HepG2 (cell line): Measurements from ENCODE around the gene COBL. TPM values are rescaled to one million over a fixed set of nuclear protein-coding genes. Genes with fewer than 3 reads are reported as not detected.

ENCODE experiments used
- NFIC ChIP-seq: IDR thresholded peaks from 2 replicates; pipeline ENCODE4 v1.6.1; 2012; ENCODE audit warnings: mild to moderate bottlenecking, low read length, inconsistent platforms
- PITX1 ChIP-seq: sonication (generic); formaldehyde crosslinking; IDR thresholded peaks from 2 replicates; pipeline ENCODE4 v1.5.1; 2020; ENCODE audit warnings: mild to moderate bottlenecking, missing genetic modification reagents
- ZNF256 ChIP-seq: sonication (generic); formaldehyde crosslinking; conservative IDR thresholded peaks from 2 replicates; pipeline ENCODE4 v1.4.0; 2020; ENCODE audit warnings: missing genetic modification reagents
- polyA plus RNA-seq, 8 experiments: library from polyadenylated mRNA; depleted of rRNA in 3 of 8; stranded (reverse) in 7 of 8; unstranded in 1 of 8; fragments of >200 nt; fragmentation: Illumina TruSeq in 4 of 8; extraction: Trizol in 4 of 8; gene quantifications; 2 replicates each; pipeline versions ENCODE4 v1.2.1 to v1.2.3, GENCODE V29; 2011 to 2016; ENCODE audit warnings: low read depth in 4 of 8, missing spikeins in 1 of 8, mixed read lengths in 1 of 8; ENCODE audit not compliant: insufficient read depth in 1 of 8
- total RNA-seq, 5 experiments: library from RNA; depleted of rRNA; stranded (reverse); fragments of >200 nt; fragmentation: Illumina TruSeq; extraction: Trizol; gene quantifications; 2 replicates each; pipeline ENCODE4 v1.2.3, GENCODE V29; 2016; ENCODE audit warnings: low read depth in 1 of 5
- TF ChIP-seq, protein P1 (sequence below): sonication (generic); formaldehyde crosslinking; conservative IDR thresholded peaks from 2 replicates; pipeline ENCODE4 v1.4.0; 2020; ENCODE audit warnings: missing genetic modification reagents
- TF ChIP-seq, protein P2 (sequence below): sonication (generic); formaldehyde crosslinking; IDR thresholded peaks from 2 replicates; pipeline ENCODE4 v1.5.1; 2020; ENCODE audit warnings: mild to moderate bottlenecking, missing genetic modification reagents
- TF ChIP-seq, protein P3 (sequence below): sonication (generic); formaldehyde crosslinking; IDR thresholded peaks from 2 replicates; pipeline ENCODE4 v1.8.0; 2022; ENCODE audit warnings: mild to moderate bottlenecking, missing genetic modification reagents
- TF ChIP-seq, protein P4 (sequence below): sonication (generic); formaldehyde crosslinking; IDR thresholded peaks from 2 replicates; pipeline ENCODE4 v1.5.0; 2020; ENCODE audit warnings: missing genetic modification reagents, mild to moderate bottlenecking, borderline replicate concordance

The COBL gene
- total and polyA plus RNA-seq, 2 of the 13 experiments (the other 11 are each of a cell fraction or from before 2014, with no cell fraction given): 3.8 to 4.9 TPM

DNA sequence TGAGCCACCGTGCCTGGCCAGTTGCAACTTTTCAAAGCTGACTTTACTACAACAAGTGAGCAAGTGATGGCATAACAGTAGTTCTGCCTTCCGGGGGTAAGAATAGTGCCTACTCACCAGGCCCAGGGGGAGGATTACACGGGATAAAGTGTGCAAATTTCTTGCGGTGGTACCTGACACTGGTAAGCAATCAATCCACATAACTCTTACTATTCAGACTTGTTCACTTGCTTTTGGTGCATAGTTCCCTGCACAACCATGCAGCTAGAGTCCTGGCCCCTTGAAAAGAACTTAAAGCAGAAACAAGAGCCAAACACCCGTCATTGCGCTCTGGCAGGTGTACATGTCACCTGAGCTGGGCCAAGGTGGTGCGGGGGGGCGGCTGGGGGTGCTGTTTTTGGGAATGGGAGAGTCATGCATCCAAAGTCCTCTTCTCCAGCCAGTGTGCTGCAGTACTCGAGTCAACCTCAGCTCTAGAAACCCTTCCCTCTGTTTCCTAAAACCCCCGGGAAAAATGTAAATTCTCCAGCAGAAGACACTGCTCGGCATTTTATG lies 5.4 kb upstream of the COBL start (continued):
- TF ChIP-seq, protein P1, sequence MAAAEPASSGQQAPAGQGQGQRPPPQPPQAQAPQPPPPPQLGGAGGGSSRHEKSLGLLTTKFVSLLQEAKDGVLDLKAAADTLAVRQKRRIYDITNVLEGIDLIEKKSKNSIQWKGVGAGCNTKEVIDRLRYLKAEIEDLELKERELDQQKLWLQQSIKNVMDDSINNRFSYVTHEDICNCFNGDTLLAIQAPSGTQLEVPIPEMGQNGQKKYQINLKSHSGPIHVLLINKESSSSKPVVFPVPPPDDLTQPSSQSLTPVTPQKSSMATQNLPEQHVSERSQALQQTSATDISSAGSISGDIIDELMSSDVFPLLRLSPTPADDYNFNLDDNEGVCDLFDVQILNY (CRISPR knock-in tag): no peak
- no peak for TF ChIP-seq NFIC
- TF ChIP-seq ZNF256 (CRISPR knock-in tag): no peak
- TF ChIP-seq, protein P2, sequence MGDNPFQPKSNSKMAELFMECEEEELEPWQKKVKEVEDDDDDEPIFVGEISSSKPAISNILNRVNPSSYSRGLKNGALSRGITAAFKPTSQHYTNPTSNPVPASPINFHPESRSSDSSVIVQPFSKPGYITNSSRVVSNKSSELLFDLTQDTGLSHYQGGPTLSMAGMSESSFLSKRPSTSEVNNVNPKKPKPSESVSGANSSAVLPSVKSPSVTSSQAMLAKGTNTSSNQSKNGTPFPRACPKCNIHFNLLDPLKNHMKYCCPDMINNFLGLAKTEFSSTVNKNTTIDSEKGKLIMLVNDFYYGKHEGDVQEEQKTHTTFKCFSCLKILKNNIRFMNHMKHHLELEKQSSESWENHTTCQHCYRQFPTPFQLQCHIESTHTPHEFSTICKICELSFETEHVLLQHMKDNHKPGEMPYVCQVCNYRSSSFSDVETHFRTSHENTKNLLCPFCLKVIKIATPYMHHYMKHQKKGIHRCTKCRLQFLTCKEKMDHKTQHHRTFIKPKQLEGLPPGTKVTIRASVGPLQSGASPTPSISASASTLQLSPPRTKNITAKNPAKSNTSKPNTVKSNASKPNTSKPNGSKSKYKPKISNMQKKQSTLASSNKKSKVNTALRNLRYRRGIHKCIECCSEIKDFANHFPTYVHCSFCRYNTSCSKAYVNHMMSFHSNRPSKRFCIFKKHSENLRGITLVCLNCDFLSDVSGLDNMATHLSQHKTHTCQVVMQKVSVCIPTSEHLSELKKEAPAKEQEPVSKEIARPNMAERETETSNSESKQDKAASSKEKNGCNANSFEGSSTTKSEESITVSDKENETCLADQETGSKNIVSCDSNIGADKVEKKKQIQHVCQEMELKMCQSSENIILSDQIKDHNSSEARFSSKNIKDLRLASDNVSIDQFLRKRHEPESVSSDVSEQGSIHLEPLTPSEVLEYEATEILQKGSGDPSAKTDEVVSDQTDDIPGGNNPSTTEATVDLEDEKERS: no peak
- TF ChIP-seq, protein P3, sequence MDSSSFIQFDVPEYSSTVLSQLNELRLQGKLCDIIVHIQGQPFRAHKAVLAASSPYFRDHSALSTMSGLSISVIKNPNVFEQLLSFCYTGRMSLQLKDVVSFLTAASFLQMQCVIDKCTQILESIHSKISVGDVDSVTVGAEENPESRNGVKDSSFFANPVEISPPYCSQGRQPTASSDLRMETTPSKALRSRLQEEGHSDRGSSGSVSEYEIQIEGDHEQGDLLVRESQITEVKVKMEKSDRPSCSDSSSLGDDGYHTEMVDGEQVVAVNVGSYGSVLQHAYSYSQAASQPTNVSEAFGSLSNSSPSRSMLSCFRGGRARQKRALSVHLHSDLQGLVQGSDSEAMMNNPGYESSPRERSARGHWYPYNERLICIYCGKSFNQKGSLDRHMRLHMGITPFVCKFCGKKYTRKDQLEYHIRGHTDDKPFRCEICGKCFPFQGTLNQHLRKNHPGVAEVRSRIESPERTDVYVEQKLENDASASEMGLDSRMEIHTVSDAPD (CRISPR knock-in tag): no peak
- TF ChIP-seq, protein P4, sequence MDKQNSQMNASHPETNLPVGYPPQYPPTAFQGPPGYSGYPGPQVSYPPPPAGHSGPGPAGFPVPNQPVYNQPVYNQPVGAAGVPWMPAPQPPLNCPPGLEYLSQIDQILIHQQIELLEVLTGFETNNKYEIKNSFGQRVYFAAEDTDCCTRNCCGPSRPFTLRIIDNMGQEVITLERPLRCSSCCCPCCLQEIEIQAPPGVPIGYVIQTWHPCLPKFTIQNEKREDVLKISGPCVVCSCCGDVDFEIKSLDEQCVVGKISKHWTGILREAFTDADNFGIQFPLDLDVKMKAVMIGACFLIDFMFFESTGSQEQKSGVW (CRISPR knock-in tag): no peak
- TF ChIP-seq PITX1 (CRISPR knock-in tag): no peak
